Activated T-cell treated with anti-CD3 and anti-CD28 coated beads for 24 hours (primary cell): ENCODE data around the gene ACAA2.
"Not testable (repeated sequence)": the region's sequence is repeated elsewhere in the genome, so short reads cannot be mapped to it uniquely, and the experiment has no call there.

Source experiments
- DNase-seq: peaks from one replicate; pipeline ENCODE4 v3.0.0-alpha.2; 2020; ENCODE audit warnings: low read depth

The ACAA2 gene

DNA sequence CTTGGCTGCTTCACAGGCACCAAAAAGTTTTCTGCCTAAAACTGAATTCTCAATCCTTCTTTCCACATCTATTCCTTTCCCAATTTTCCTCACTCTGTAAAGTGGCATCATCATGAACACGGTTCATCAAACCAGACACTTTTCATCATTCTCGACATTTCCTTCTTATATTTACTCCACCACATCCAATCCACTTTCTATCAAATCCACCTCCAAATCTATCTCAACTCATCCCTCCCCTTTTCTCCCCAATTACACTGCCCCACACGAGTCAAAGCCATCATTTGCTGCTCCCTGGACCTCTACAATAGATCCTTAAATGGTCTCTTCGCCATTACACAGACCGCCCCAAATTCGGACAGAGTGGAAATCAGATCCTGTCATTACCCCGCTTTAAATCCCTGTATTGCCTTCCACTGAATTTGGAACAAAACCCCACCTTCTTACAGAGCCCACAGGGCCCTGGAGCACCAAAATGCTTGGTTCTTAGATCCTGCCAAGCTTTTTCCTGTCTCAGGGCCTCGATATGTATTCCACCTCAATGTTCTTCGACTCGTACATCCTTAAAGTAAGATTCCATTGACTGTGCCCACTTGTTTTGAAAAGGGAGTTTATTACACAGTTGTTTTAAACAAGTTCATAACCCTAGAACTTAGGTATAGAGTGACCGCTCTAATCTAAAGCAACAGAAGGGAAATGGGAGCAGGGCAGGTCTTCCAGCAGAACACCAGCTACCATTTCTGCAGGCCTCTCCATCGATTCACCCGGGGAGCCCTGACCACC is 856 bp downstream of the ACAA2 start:
- DNase-seq = no peak

DNA sequence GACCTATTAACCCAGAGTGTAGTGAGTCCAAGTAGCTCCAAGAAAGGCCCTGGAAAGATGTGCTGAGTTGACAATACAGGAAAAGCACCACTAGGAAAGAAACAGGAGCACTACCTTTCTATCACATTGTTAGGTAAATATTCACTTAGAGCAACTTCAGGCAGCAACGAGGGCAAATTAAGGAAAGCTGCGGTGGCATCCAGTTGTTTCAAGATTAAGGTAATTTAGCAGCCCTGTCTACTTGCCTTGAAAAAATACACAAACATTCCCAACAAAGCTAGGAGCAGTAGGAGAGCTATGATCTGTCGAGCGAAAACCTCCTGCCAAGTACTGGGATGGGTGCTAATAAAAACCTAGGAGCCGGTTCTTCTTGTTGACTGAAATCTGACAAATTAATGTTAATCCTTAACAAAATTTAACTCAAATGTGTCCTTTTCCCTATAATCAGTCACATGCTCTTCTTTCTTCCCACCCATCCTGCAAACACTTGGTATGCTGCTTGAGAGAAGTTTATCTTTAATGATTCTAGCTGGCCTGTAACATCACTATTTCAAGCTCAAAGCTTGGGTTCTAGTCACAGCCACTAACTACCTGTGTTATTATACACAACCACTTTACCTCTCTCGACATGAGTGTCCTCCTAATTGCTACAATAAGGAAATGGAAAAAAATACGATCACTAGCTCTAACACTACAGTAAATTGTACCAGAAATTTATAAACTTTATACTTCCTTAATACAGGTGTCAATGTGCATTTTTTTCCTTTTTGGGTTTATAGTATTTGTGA is 2.0 kb downstream of the ACAA2 start:
- DNase-seq = no peak

DNA sequence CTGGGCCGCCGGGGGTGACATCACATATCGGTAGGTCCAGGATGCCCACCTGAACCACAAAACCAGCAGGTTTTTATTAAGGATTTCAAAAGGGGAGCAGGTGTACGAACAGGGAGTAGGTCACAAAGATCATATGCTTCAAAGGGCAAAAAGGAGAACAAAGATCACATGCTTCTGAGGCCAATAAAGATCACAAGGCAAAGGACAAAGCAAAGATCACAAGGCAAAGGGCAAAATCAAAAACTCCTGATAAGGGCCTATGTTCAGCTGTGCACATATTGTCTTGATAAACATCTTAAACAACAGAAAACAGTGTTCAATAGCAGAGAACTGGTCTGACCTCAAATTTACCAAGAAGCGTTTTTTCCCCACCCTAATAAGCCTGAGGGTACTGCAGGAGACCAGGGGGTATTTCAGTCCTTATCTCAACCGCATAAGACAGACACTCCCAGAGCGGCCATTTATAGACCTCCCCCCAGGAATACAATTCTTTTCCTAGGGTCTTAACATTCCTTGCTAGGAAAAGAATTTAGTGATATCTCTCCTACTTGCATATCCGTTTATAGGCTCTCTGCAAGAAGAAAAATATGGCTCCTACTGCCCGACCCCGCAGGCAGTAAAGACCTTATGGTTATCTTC is 4.7 kb downstream of the ACAA2 start:
- DNase-seq = not testable (repeated sequence)

DNA sequence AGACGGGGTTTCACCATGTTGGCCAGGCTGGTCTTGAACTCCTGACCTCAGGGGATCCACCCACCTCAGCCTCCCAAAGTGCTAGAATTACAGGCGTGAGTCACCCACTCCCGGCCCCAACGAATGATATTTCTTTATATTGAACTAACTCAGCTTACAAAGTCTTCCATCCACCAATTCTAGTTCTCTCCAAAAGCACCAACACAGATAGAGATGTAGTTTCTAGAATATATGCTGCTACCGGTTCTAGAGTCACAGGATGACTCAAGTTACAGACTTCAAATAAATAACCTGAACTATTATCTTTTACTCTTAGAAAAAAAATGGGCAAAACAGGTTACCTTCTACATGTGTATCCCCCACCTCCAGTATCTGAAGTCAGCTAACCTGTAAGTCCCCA is 9.2 kb downstream of the ACAA2 start:
- DNase-seq = no peak

DNA sequence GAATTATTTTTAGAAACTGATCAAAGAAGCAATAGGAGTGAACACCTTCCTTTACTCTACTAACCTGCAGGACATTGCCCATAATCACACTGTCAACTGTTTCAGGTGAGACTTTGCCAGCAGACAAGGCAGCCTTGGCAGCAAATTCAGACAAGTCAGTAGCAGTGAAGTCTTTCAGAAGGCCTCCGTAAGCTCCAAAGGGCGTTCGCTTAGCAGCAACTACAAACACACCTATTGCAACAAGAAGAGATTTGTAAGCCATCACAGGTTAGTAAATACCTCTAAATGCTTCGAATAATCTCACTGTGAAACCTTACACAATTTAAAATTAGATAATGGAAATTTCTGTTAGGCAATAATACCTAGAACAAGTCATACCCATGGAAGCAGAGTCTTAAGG is 10.7 kb downstream of the ACAA2 start:
- DNase-seq = no peak

DNA sequence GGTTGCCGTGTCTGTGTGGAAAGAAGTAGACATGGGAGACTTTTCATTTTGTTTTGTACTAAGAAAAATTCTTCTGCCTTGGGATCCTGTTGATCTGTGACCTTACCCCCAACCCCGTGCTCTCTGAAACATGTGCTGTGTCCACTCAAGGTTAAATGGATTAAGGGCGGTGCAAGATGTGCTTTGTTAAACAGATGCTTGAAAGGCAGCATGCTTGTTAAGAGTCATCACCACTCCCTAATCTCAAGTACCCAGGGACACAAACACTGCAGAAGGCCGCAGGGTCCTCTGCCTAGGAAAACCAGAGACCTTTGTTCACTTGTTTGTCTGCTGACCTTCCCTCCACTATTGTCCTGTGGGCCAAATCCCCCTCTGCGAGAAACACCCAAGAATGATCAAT is 12.8 kb downstream of the ACAA2 start:
- DNase-seq = not testable (repeated sequence)

DNA sequence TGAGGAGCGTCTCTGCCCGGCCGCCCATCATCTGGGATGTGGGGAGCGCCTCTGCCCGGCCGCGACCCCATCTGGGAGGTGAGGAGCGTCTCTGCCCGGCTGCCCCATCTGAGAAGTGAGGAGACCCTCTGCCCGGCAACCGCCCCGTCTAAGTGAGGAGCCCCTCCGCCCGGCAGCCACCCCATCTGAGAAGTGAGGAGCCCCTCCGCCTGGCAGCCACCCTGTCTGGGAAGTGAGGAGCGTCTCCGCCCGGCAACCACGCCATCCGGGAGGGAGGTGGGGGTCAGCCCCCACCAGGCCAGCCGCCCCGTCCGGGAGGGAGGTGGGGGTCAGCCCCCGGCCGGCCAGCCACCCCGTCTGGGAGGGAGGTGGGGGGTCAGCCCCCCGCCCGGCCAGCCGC is 13.5 kb downstream of the ACAA2 start:
- DNase-seq = not testable (repeated sequence)

DNA sequence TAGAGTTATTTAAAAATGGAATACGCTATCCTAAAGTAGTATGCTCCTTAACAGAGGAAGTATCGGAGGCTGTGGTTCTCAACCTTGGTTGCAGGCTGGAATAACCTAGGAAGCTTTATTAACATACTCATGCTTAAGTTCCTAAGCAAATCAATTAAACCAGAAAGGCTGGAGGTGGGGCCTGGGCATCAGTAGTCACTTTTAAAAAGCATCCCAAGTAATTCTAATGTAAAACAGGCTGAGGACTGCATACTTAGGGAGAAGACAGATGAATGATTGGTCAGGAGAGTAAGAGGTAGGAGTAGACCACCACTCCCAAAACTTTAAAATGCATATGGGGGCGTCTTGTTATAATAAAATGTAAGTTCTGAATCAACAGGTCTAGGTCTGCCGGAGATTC is 15.3 kb downstream of the ACAA2 start:
- DNase-seq = no peak

DNA sequence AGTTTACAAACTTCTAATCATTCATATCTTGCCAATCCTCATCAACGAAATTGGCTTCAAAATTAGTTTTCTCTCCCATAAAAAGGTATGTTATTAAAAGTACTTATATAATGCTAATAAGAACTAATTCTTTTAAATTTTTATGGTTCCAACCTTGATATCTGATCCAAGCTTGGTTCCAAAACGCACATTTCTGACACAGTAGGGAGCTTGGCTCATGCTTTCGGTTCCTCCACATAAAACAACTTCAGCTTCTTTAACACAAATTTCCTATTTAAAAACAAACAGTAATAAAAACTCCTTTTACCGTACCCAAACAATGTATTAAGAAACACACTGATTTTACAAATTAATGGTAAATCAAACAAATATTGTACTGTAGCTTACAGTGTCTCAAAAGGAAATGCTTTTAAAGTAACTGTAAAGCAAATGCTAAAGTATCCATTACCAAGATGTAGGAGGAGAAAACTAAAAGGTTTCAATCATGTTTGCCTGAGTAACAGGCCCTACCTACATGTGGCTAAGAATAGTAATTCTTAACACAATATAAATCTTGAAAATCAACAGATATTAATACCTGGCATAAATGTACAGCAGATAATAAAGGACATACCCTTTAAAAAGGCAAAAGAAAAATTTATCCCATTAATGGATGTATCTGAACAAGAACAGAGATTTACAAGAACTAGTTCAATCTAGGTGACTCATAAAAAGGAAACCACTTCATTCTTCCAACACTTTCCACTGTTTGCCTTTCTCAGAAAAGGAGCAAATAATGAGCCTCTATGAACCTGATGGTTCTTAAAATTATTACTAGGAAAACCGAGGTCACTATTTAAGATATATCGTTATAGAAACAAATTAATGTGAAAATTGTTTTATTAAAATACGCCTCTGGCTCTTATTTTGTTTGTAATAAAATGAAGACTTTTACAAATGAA is 17.5 kb downstream of the ACAA2 start:
- DNase-seq = no peak

DNA sequence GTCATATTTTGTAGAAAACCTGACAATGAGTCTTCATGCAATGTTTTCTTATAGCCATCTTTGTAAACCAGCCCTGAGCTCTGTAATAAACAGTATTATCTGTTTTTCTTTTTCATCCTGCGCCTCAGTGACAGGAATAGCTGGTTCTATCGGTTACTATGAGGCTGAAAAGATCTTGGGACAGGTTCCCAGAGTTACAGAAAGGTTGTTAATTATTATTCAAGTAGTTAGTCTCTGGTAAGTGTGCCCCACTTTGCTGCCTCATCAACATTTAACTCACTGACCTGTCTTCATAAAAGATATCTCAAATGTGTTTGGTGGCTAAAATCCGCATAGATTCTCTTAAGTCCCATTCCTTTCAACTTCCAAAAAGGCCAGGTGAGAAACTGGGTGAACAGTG is 18.6 kb downstream of the ACAA2 start:
- DNase-seq = no peak

DNA sequence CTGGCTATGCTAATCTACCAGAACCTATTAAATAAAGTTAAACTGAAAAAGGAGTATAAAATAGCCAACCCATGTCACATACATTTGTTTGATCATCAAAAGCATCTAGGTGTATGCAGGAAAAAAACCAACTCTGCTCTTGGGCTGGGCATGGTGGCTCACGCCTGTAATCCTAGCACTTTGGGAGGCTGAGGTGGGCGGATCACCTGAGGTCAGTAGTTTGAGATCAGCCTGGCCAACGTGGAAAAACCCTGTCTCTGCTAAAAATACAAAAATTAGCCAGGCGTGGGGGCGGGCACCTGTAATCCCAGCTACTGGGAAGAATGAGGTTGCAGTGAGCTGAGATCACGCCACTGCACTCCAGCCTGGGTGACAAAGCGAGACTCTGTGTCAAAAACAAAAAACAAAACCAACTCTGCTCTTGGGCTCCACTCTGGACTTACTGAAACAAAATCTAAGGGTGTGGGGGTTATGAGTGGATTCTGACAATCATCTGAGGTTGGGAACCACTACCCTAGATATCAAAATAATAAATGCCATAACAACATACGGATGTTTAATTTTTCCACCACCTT is 23.7 kb downstream of the ACAA2 start:
- DNase-seq = not testable (repeated sequence)

DNA sequence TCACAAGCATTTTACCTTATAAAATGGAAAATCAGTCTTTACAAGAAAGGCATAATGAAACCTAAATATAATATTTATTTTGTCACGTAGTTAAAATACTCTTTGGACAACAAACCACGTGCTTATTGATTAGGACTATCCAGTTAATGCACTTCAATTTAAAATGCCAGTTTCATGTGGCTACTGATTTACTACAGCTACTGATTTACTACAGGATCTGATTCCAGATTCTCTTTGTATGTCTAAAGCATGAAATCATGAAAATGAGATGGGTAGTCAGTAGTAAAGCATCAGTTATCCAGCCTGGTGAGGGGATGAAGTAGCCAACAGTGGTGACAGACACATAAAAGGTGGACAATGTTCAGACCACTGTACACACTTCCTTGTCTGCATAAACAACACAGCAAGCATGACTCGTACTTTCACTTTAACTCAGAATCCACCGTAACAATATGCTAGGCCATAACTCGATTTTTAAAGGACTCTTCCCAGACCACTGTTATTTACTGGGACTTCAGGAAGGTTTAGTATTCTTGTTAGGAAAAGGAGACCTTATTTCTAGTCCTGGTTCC is 24.9 kb downstream of the ACAA2 start:
- no peak for DNase-seq

DNA sequence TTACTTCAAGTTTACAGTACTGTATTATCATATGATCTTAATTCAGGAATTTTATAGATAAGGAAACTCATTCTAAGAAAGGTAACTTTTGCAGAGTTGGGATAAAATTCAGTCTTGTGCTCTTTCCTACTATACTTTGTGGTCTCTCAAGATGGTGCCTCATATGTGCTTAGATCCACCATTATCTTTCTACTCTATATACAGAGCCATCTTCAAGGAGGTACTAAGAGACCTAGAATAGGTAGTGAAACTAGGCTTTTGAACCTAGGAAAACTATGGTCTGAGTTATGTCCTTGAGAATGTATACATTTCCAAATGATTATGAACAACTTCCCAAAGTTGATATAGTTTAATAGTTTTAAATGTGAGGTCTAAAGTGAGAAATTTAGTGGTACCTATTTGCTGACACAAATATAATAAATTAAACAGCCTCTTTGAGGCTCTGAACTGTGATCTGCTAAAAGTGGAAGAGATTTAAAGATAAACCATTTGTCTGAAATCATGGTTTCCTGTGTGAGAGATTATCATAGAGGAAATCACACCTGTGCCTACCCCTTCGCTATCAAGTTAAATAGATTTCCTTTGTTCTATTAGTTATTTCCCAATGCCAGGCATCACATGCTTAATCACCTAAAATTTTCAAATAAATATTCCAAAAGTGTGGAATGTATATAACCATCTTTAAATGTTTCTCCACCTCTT is 27.2 kb downstream of the ACAA2 start:
- DNase-seq = no peak

DNA sequence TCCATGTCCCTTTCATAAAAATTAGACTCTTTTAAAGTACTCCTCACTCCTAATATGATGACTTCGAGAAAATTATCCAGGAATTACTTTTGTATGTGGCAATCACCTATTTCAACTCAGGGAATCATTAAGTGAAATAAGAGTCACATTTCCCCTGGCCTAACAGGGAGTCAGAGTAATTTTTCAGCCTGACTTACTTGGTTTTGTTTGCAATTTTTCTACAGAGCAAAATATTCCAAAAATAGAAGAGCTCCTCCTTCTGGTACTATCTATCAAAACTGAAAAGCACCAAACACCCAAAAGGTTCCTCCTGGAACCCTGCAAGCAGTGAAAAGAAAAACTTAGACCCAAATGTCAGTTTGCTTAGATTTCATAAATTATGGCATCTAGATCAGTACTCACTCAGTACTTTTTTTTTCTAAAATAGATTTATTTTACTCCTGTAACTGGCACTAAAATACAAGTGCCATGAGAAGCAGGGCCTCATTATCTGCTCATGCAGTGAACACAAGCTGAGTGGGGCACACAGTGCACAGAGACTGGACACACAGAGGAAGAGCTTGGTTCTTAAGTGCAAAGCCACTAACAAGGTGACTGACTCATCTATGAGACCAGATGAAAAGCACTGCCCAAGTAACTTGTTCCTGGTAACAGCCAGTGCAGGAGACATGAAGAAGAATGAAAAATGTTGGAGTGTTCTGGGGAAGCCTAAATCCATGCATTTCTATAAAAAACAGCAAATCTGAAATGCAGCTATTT is 28.7 kb downstream of the ACAA2 start:
- DNase-seq = no peak

DNA sequence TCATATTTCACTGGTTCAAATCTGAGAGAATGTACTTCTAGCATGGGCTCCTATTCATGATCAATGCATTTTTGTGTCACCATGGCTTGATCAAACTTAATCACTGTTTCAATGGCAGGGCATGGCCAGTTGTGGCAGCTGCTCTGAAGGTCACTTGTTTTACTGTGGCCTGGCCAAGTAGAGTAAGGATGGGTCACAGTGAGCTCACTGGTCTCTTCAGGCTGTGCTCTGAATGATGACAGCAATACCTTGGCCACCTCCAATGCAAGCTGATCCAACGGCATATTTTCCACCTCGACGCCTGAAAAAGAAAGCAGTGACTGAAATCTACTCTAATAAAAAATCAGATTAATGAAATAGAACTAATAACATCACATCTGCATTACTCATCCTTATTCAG is 29.7 kb downstream of the ACAA2 start:
- DNase-seq = not testable (repeated sequence)

DNA sequence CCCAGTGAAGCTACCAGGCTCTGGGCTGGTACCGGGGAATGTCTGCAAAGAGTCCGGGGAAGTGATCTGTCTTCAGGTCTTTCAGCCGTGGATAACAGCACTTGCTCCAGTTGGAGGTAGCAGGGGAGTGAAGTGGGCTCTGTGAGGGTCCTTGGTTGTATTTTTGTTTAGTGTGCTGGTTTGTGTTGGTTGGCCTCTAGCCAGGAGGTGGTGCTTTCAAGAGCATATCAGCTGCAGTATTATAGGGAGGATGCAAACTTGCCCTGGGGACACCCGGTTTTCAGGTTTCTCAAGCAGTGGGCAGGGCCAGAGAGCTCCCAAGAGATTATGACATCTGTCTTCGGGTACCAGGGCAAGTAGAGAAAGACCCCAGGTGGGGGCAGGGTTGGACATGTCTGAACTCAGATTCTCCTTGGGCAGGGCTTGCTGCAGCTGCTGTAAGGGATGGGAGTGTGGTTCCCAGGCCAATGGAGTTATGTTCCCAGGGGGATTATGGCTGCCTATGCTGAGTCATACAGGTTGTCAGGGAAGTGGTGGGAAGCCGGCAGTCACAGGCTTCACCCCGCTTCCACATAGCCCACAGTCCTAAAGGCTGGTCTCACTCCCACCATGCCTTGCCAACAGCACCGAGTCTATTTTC is 34.4 kb downstream of the ACAA2 start:
- no peak for DNase-seq

DNA sequence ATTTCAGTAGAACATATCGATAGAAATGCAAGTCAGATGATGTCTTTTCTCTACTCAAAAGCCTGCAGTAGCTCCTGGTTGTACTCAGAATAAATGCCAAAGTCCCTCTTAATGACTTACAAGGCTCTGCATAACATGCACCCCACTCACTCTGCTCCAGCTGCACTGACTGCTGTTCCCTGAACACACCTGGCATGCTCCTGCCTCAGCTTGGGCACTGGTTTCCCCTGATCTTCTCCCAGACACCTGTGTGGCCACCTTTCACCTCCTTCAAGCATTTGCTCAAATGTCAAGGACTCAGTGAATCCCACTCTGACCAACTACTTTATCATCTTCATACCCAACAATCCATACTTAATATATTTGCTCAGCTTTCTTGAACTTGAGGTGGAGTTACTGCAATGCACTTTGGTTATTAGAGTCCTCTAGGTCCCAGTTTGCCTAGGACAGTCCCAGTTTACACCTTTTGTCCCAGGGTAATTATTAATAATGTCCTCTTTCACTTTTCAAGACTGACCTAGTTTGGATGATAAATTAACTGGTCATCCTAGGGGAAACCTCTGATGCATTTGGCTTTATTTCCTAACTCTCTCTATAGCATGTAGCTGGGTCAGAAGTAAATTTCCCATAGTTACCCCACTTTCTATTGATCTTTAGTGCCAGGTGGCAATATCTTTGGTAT is 44.1 kb downstream of the ACAA2 start:
- no peak for DNase-seq

DNA sequence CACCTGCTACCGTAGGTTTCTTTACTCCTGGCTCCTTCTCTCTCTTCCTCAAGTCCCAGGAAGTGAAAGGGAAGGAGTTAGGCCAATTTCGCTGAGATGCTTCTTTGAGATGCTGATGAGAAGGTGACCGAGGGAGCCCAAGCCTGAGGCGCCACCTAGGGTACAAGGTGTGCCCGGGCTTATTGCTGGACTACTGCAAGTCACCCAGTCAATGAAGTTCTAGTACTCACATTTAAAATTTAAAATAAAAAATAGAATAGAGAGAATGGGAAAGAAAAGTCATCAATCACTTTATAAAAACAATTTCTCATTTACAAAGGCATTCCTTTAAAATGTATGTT is 45.3 kb downstream of the ACAA2 start:
- no peak for DNase-seq
